DOHH2 (cell line): ENCODE results near the gene L3MBTL4.

Source experiments
- H3F3A ChIP-seq: fragments of 200-600 bp; sonication (generic), shearing (Covaris generic); 2 replicates; pipeline ENCODE4 v1.6.0; 2016; ENCODE audit warnings: antibody characterized with exemption, mild to moderate bottlenecking; ENCODE audit not compliant: control insufficient read depth, insufficient read depth
- H3K27ac ChIP-seq: fragments of 200-600 bp; sonication (generic); 2 replicates; pipeline ENCODE4 v1.5.1; 2014; ENCODE audit warnings: low read depth, mild to moderate bottlenecking, low read length, moderate library complexity
- H3K27me3 ChIP-seq: fragments of 200-600 bp; sonication (generic); 2 replicates; pipeline ENCODE4 v1.6.1; 2014; ENCODE audit warnings: mild to moderate bottlenecking, low read length, mixed read lengths; ENCODE audit not compliant: control insufficient read depth
- H3K36me3 ChIP-seq: fragments of 200-600 bp; sonication (generic); 2 replicates; pipeline ENCODE4 v1.6.1; 2014; ENCODE audit warnings: mild to moderate bottlenecking, low read length, moderate library complexity, mixed read lengths; ENCODE audit not compliant: control insufficient read depth
- H3K4me1 ChIP-seq: fragments of 200-600 bp; sonication (generic); 2 replicates; pipeline ENCODE4 v1.6.1; 2014; ENCODE audit warnings: mild to moderate bottlenecking, low read length, mixed read lengths; ENCODE audit not compliant: control insufficient read depth
- H3K4me2 ChIP-seq: fragments of 200-600 bp; sonication (generic); 2 replicates; pipeline ENCODE4 v1.6.0; 2014; ENCODE audit warnings: mild to moderate bottlenecking, low read length, moderate library complexity
- H3K4me3 ChIP-seq: fragments of 200-600 bp; sonication (generic); 2 replicates; pipeline ENCODE4 v1.5.1; 2014; ENCODE audit warnings: mild to moderate bottlenecking, low read length, mixed read lengths
- H3K79me2 ChIP-seq: fragments of 200-600 bp; sonication (generic); 2 replicates; pipeline ENCODE4 v1.6.1; 2014; ENCODE audit warnings: mild to moderate bottlenecking, low read length, mixed read lengths; ENCODE audit not compliant: control insufficient read depth
- H3K9me2 ChIP-seq: fragments of 200-600 bp; sonication (generic); replicated peaks from 2 replicates; pipeline ENCODE4 v1.6.1; 2014; ENCODE audit warnings: mild to moderate bottlenecking, low read length, mixed read lengths; ENCODE audit not compliant: control insufficient read depth
- H3K9me3 ChIP-seq: fragments of 200-600 bp; sonication (generic); 2 replicates; pipeline ENCODE4 v1.6.1; 2014; ENCODE audit warnings: antibody characterized with exemption, low read length, mixed read lengths; ENCODE audit not compliant: control insufficient read depth, insufficient read depth
- H4K20me1 ChIP-seq: fragments of 200-600 bp; sonication (generic); 2 replicates; pipeline ENCODE4 v1.6.0; 2014; ENCODE audit warnings: low read depth, mild to moderate bottlenecking, antibody characterized with exemption, low read length, moderate library complexity; ENCODE audit not compliant: control insufficient read depth, insufficient read depth
- CTCF ChIP-seq: fragments of 200-600 bp; sonication (generic); IDR thresholded peaks from one replicate; pipeline ENCODE4 v1.5.1; 2014; ENCODE audit warnings: antibody characterized with exemption, mild to moderate bottlenecking, low read depth, low read length; ENCODE audit not compliant: poor library complexity, severe bottlenecking
- EZH2phosphoT487 ChIP-seq: fragments of 200-600 bp; sonication (generic); IDR thresholded peaks from 2 replicates; pipeline ENCODE4 v1.6.1; 2017; ENCODE audit warnings: borderline replicate concordance, mild to moderate bottlenecking, antibody characterized with exemption, low read length, moderate library complexity, mixed read lengths

L3MBTL4 gene

GRCh38 chr18:6373187-6373586, 41.5 kb downstream of the L3MBTL4 start:
- Histone ChIP-seq H3K27ac (no peak overlapping the region), H3K4me2 (no peak overlapping the region), H3K4me1 (no peaks in the 10 kb centered on the region), H3K36me3 (no peaks in the 10 kb centered on the region), H3K9me2 (no peaks in the 10 kb centered on the region), H3K4me3 (no peak overlapping the region), H3K9me3 (no peaks in the 10 kb centered on the region), H3F3A (no peaks in the 10 kb centered on the region), H4K20me1 (no peaks in the 10 kb centered on the region), H3K79me2 (no peaks in the 10 kb centered on the region), H3K27me3 (no peaks in the 10 kb centered on the region)
- TF ChIP-seq CTCF: no peak
- TF ChIP-seq EZH2phosphoT487: no peak

GRCh38 chr18:6370886-6371635, 43.6 kb downstream of the L3MBTL4 start:
- H3K4me1 ChIP-seq: no peaks in the 10 kb centered on the region
- no peaks in the 10 kb centered on the region for H3K9me2 ChIP-seq
- no peak overlapping the region for H3K27ac ChIP-seq
- TF ChIP-seq EZH2phosphoT487 (no peak), CTCF (no peak)
- H3K4me2 ChIP-seq: no peak overlapping the region
- H3K27me3 ChIP-seq: no peaks in the 10 kb centered on the region
- H3K4me3 ChIP-seq: no peak overlapping the region
- no peaks in the 10 kb centered on the region for H3K79me2 ChIP-seq
- no peaks in the 10 kb centered on the region for H3K36me3 ChIP-seq
- no peaks in the 10 kb centered on the region for H3K9me3 ChIP-seq
- H4K20me1 ChIP-seq: no peaks in the 10 kb centered on the region
- H3F3A ChIP-seq: no peaks in the 10 kb centered on the region

GRCh38 chr18:6370410-6370809, 44.3 kb downstream of the L3MBTL4 start:
- Histone ChIP-seq H3K79me2 (no peaks in the 10 kb centered on the region), H3K4me1 (no peaks in the 10 kb centered on the region), H3K9me3 (no peaks in the 10 kb centered on the region), H3K27me3 (no peaks in the 10 kb centered on the region), H4K20me1 (no peaks in the 10 kb centered on the region), H3K27ac (no peak overlapping the region), H3K9me2 (no peaks in the 10 kb centered on the region), H3K36me3 (no peaks in the 10 kb centered on the region), H3F3A (no peaks in the 10 kb centered on the region), H3K4me3 (no peak overlapping the region), H3K4me2 (no peak overlapping the region)
- TF ChIP-seq CTCF (no peak), EZH2phosphoT487 (no peak)
